HCT116 (cell line): ENCODE results near the gene CDKAL1. TPM values are rescaled to one million over a fixed set of nuclear protein-coding genes. Genes with fewer than 3 reads are reported as not detected.

ENCODE experiments used
- ATAC-seq: fragments of 200-7000 bp; cut with Tn5 transposase; 2 replicates; pipeline ENCODE4 v1.9.1; 2020; ENCODE audit warnings: mild to moderate bottlenecking, moderate library complexity
- BruUV-seq: library from RNA; stranded (reverse); fragments of 400-500 nt; replicated peaks from 2 replicates; lab custom pipeline; 2021; lab: Mats Ljungman, UMichigan
- CTCF ChIA-PET: fragments of 300-600 bp; sonication (Branson Sonifier 250); formaldehyde crosslinking; loops from one replicate; lab custom pipeline; 2021; ENCODE audit warnings: antibody characterized with exemption; lab: Charles Lee
- POLR2A ChIA-PET: fragments of 300-600, 350-600 bp; sonication (Branson Sonifier 250); formaldehyde crosslinking; loops from one replicate; lab custom pipeline; 2021; ENCODE audit warnings: antibody characterized with exemption; lab: Charles Lee
- RAD21 ChIA-PET, 2 experiments: fragments of 300-600 bp; sonication (Branson Sonifier 250); formaldehyde crosslinking; loops; one replicate each; lab custom pipeline; 2023; ENCODE audit warnings: low total read pairs in 2 of 2; ENCODE audit not compliant: uncharacterized antibody in 2 of 2, unreplicated experiment in 2 of 2, low non-redundant PET in 1 of 2; lab: Charles Lee
- DNase-seq: peaks from one replicate; pipeline ENCODE4 v3.0.0-alpha.2; 2010; ENCODE audit warnings: low read depth, low spot score
- H2AFZ ChIP-seq: fragments of 200-600 bp; shearing (Covaris generic), sonication (generic); 2 replicates; pipeline ENCODE4 v1.6.1; 2017; ENCODE audit warnings: low read depth, mixed run types, mixed read lengths, antibody characterized with exemption, low read length; ENCODE audit not compliant: poor library complexity, severe bottlenecking
- H3K27ac ChIP-seq: 2 replicates; pipeline ENCODE4 v1.5.1; 2012; ENCODE audit warnings: low read depth, low read length
- H3K27me3 ChIP-seq: fragments of 200-600 bp; sonication (generic); 2 replicates; pipeline ENCODE4 v1.6.1; 2016; ENCODE audit warnings: mixed run types, low read length, mixed read lengths; ENCODE audit not compliant: insufficient read depth
- H3K36me3 ChIP-seq, 2 experiments: fragments of 200-500 bp in 1 of 2; fragments of 200-600 bp in 1 of 2; sonication (Bioruptor generic) in 1 of 2; sonication (generic) in 1 of 2; 2 replicates each; pipeline versions ENCODE4 v1.5.1 to v1.6.1; 2014 to 2016; ENCODE audit warnings: low read length in 2 of 2, inconsistent platforms in 1 of 2, mixed read lengths in 1 of 2, mixed run types in 1 of 2; ENCODE audit not compliant: insufficient read depth in 2 of 2, control insufficient read depth in 1 of 2
- H3K4me1 ChIP-seq, 2 experiments: fragments of 200-600 bp in 1 of 2; sonication (generic) in 1 of 2; 2 replicates each; pipeline versions ENCODE4 v1.5.1 to v1.6.1; 2012 to 2017; ENCODE audit warnings: low read length in 2 of 2, inconsistent platforms in 1 of 2, mild to moderate bottlenecking in 1 of 2, mixed read lengths in 1 of 2, mixed run types in 1 of 2, moderate library complexity in 1 of 2; ENCODE audit not compliant: insufficient read depth in 2 of 2, control insufficient read depth in 1 of 2
- H3K4me2 ChIP-seq: fragments of 200-600 bp; sonication (generic); 2 replicates; pipeline ENCODE4 v1.6.1; 2017; ENCODE audit warnings: mixed run types, low read length, mixed read lengths
- H3K4me3 ChIP-seq, 2 experiments: fragments of 200-600 bp in 1 of 2; sonication (generic) in 1 of 2; replicated peaks in 1 of 2; 2 replicates each; pipeline ENCODE4 v1.5.1; 2011 to 2016; ENCODE audit warnings: low read length in 2 of 2, control low read depth in 1 of 2, low read depth in 1 of 2, mild to moderate bottlenecking in 1 of 2, mixed read lengths in 1 of 2, mixed run types in 1 of 2
- H3K79me2 ChIP-seq: fragments of 200-600 bp; sonication (generic); 2 replicates; pipeline ENCODE4 v1.6.1; 2017; ENCODE audit warnings: mild to moderate bottlenecking, mixed run types, low read length, moderate library complexity, mixed read lengths; ENCODE audit not compliant: insufficient read depth
- H3K9ac ChIP-seq: fragments of 200-600 bp; sonication (generic); 2 replicates; pipeline ENCODE4 v1.6.1; 2016; ENCODE audit warnings: low read length, mixed read lengths
- H3K9me2 ChIP-seq: fragments of 200-600 bp; sonication (generic), shearing (Covaris generic); 2 replicates; pipeline ENCODE4 v1.6.1; 2017; ENCODE audit warnings: mixed run types, mild to moderate bottlenecking, moderate library complexity; ENCODE audit not compliant: insufficient read depth
- H3K9me3 ChIP-seq, 2 experiments: fragments of 200-500 bp in 1 of 2; fragments of 200-600 bp in 1 of 2; sonication (Bioruptor generic) in 1 of 2; sonication (generic) in 1 of 2; 2 replicates each; pipeline ENCODE4 v1.6.1; 2014 to 2017; ENCODE audit warnings: low read length in 2 of 2, mixed read lengths in 2 of 2, inconsistent platforms in 1 of 2, low read depth in 1 of 2, mild to moderate bottlenecking in 1 of 2, mixed run types in 1 of 2, moderate library complexity in 1 of 2; ENCODE audit not compliant: control insufficient read depth in 1 of 2, insufficient read depth in 1 of 2
- H4K20me1 ChIP-seq: fragments of 200-600 bp; sonication (generic), shearing (Covaris generic); 2 replicates; pipeline ENCODE4 v1.6.1; 2017; ENCODE audit warnings: mixed run types, mild to moderate bottlenecking, moderate library complexity; ENCODE audit not compliant: insufficient read depth
- CBX3 ChIP-seq: IDR thresholded peaks from 2 replicates; pipeline ENCODE4 v1.6.1; 2012; ENCODE audit warnings: low read depth
- CEBPB ChIP-seq: IDR thresholded peaks from 2 replicates; pipeline ENCODE4 v1.6.1; 2012; ENCODE audit warnings: low read depth
- EGR1 ChIP-seq: IDR thresholded peaks from 2 replicates; pipeline ENCODE4 v1.6.1; 2012; ENCODE audit warnings: low read depth
- EZH2phosphoT487 ChIP-seq: fragments of 200-600 bp; IDR thresholded peaks from 2 replicates; pipeline ENCODE4 v1.6.1; 2018; ENCODE audit warnings: antibody characterized with exemption, borderline replicate concordance
- FOSL1 ChIP-seq: IDR thresholded peaks from 2 replicates; pipeline ENCODE4 v1.6.1; 2012; ENCODE audit warnings: low read depth
- POLR2A ChIP-seq: IDR thresholded peaks from 2 replicates; pipeline ENCODE4 v1.7.0; 2011; ENCODE audit warnings: borderline replicate concordance; ENCODE audit not compliant: insufficient read depth, insufficient read length; ENCODE audit errors: extremely low read depth
- POLR2AphosphoS5 ChIP-seq: IDR thresholded peaks from 2 replicates; pipeline ENCODE4 v1.6.1; 2011; ENCODE audit warnings: mild to moderate bottlenecking, low read depth, low read length, moderate library complexity
- SP1 ChIP-seq: IDR thresholded peaks from 2 replicates; pipeline ENCODE4 v1.6.1; 2012; ENCODE audit warnings: low read depth
- TCF7L2 ChIP-seq: IDR thresholded peaks from 2 replicates; pipeline ENCODE4 v1.7.0; 2011; ENCODE audit warnings: borderline replicate concordance, inconsistent platforms; ENCODE audit not compliant: insufficient read depth, insufficient read length; ENCODE audit errors: extremely low read depth
- YY1 ChIP-seq: IDR thresholded peaks from 2 replicates; pipeline ENCODE4 v1.6.1; 2011; ENCODE audit warnings: low read length, low read depth, moderate library complexity, mild to moderate bottlenecking; ENCODE audit not compliant: insufficient replicate concordance; ENCODE audit errors: extremely low read depth
- ZFX ChIP-seq: fragments of 450-650 bp; IDR thresholded peaks from 2 replicates; pipeline ENCODE4 v1.6.1; 2017
- ZNF274 ChIP-seq: fragments of 200-500 bp; sonication (Bioruptor generic); IDR thresholded peaks from 2 replicates; pipeline ENCODE4 v1.6.1; 2014; ENCODE audit warnings: mild to moderate bottlenecking, low read depth, low read length, inconsistent platforms
- intact Hi-C: fragments of 100-400 bp; cut with micrococcal nuclease; formaldehyde crosslinking; loops from 2 replicates; pipeline ENCODE4 v1.10.0; 2022
- total RNA-seq: library from RNA; stranded (reverse); gene quantifications from one replicate; pipeline ENCODE4 v1.2.1, GENCODE V29; 2021; ENCODE audit not compliant: unreplicated experiment
- TF ChIP-seq, protein P1 (sequence below): IDR thresholded peaks from 2 replicates; pipeline ENCODE4 v1.6.1; 2012; ENCODE audit warnings: low read depth
- TF ChIP-seq, protein P2 (sequence below): IDR thresholded peaks from 2 replicates; pipeline ENCODE4 v1.6.1; 2012
- TF ChIP-seq, protein P3 (sequence below), 3 experiments: fragments of 200-600 bp in 1 of 3; sonication (generic) in 1 of 3; IDR thresholded peaks in 2 of 3; conservative IDR thresholded peaks in 1 of 3; 2 replicates each; pipeline ENCODE4 v1.5.1; 2012 to 2017; ENCODE audit warnings: low read depth in 2 of 3, low read length in 2 of 3, antibody characterized with exemption in 1 of 3, borderline replicate concordance in 1 of 3, control low read depth in 1 of 3, mild to moderate bottlenecking in 1 of 3, mixed read lengths in 1 of 3, mixed run types in 1 of 3, moderate library complexity in 1 of 3; ENCODE audit not compliant: insufficient read depth in 1 of 3

The CDKAL1 gene
- total RNA-seq, 1 experiment from 2014 or later, result 14.9 TPM

DNA sequence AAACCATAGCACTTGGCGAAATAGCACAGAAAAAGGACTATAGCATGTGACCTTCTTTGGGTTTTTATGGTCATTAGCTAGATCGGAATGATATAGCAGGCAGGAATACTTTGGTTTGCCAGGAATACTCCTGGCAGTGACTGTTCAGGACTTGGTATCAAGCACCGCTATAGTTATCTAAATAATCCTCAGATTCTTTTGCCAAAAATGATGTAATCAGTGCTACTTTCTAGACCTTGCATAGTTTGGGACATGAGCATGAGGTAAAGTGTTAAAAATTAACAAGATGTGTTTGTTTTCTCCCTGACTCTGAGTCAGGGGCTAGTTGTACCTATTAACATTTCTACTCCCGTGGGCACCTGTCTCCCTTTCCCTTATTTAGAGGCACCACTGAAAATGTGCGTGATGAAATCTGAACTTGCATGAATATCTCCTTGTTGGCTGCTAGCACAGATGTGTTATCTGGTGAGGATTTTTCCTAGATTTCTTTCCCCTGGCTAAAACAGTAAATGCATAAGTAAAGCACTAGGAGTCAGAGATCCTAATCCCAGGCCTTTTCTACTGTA lies 511.0 kb downstream of the CDKAL1 start (continued):
- TF ChIP-seq, protein P1, sequence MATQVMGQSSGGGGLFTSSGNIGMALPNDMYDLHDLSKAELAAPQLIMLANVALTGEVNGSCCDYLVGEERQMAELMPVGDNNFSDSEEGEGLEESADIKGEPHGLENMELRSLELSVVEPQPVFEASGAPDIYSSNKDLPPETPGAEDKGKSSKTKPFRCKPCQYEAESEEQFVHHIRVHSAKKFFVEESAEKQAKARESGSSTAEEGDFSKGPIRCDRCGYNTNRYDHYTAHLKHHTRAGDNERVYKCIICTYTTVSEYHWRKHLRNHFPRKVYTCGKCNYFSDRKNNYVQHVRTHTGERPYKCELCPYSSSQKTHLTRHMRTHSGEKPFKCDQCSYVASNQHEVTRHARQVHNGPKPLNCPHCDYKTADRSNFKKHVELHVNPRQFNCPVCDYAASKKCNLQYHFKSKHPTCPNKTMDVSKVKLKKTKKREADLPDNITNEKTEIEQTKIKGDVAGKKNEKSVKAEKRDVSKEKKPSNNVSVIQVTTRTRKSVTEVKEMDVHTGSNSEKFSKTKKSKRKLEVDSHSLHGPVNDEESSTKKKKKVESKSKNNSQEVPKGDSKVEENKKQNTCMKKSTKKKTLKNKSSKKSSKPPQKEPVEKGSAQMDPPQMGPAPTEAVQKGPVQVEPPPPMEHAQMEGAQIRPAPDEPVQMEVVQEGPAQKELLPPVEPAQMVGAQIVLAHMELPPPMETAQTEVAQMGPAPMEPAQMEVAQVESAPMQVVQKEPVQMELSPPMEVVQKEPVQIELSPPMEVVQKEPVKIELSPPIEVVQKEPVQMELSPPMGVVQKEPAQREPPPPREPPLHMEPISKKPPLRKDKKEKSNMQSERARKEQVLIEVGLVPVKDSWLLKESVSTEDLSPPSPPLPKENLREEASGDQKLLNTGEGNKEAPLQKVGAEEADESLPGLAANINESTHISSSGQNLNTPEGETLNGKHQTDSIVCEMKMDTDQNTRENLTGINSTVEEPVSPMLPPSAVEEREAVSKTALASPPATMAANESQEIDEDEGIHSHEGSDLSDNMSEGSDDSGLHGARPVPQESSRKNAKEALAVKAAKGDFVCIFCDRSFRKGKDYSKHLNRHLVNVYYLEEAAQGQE, result no peak
- TF ChIP-seq EZH2phosphoT487, result no peak
- no peak for TF ChIP-seq SP1
- TF ChIP-seq, protein P2, sequence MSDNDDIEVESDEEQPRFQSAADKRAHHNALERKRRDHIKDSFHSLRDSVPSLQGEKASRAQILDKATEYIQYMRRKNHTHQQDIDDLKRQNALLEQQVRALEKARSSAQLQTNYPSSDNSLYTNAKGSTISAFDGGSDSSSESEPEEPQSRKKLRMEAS, result no peak

DNA sequence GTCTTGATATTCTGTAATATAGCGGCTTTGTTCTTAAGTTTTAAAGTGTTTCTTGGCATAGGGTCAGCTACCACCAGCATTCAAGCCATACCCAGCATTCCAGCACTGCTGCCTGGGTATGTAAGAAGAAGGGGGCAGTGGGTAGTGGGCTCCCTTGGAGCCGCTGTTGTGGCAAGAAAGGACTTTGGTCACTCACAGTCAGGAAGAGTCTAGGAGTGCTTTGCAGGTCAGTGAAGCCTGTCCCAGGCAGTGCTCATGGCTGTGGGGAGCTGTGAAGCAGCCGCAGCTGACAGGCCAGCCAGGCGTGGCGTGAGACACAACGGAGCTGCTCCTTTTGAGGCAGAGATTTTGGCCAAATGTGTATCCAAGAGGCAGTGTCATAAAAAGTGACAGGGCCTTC lies 512.0 kb downstream of the CDKAL1 start:
- ATAC-seq, result no peak
- ChIA-PET RAD21 (interaction anchor here in 1 of 2 experiments (0.5 kb wide), 1 partner anchor 20 kb away, joined by 3 read pairs; no protein-coding TSS in a partner anchor), CTCF (no interaction called here), POLR2A (no interaction called here)
- Histone ChIP-seq H3K9me3 (no peaks in the 10 kb centered on the region), H3K9me2 (no peaks in the 10 kb centered on the region), H3K27me3 (no peaks in the 10 kb centered on the region), H3K9ac (no peak overlapping the region), H3K4me1 (no peaks in the 10 kb centered on the region; a peak in 1 of 4 replicates), H2AFZ (no peak overlapping the region), H3K27ac (no peak overlapping the region), H3K36me3 (no peaks in the 10 kb centered on the region), H3K4me2 (no peak overlapping the region), H3K79me2 (no peaks in the 10 kb centered on the region), H4K20me1 (no peaks in the 10 kb centered on the region), H3K4me3 (no peak overlapping the region)
- TF ChIP-seq ZFX (no peak), CBX3 (no peak), FOSL1 (no peak), POLR2A (no peak), CEBPB (no peak), YY1 (no peak), ZNF274 (no peak), POLR2AphosphoS5 (no peak), EGR1 (no peak), TCF7L2 (no peak)
- TF ChIP-seq, protein P3, sequence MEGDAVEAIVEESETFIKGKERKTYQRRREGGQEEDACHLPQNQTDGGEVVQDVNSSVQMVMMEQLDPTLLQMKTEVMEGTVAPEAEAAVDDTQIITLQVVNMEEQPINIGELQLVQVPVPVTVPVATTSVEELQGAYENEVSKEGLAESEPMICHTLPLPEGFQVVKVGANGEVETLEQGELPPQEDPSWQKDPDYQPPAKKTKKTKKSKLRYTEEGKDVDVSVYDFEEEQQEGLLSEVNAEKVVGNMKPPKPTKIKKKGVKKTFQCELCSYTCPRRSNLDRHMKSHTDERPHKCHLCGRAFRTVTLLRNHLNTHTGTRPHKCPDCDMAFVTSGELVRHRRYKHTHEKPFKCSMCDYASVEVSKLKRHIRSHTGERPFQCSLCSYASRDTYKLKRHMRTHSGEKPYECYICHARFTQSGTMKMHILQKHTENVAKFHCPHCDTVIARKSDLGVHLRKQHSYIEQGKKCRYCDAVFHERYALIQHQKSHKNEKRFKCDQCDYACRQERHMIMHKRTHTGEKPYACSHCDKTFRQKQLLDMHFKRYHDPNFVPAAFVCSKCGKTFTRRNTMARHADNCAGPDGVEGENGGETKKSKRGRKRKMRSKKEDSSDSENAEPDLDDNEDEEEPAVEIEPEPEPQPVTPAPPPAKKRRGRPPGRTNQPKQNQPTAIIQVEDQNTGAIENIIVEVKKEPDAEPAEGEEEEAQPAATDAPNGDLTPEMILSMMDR (IDR thresholded peaks at IDR 0.05 in 2 of 3, conservative IDR thresholded peaks at IDR 0.05 in 1 of 3; ENCODE audit: borderline replicate concordance in 1 of 3, insufficient read depth in 1 of 3, low read depth in 2 of 3, low read length in 2 of 3), result no peak
- TF ChIP-seq, protein P2, result no peak
- no TSS peak for BruUV-seq
- intact Hi-C loops, result no loop called here
- DNase-seq, result no peak
